Thyroid gland (tissue), 4 donors: ENCODE results near the gene GPR156.
"Not testable (repeated sequence)": the region's sequence is repeated elsewhere in the genome, so short reads cannot be mapped to it uniquely, and the experiment has no call there.

ENCODE experiments used
- POLR2A ChIP-seq, 2 donors: fragments of 450-650 bp; IDR thresholded peaks; one replicate each; pipeline ENCODE4 v1.6.1; 2017; ENCODE audit warnings: antibody characterized with exemption in 2 of 2, mild to moderate bottlenecking in 2 of 2, moderate library complexity in 1 of 2
- TF ChIP-seq, protein P1 (sequence below), 6 experiments: fragments of 200-600 bp in 3 of 6; fragments of 450-650 bp in 3 of 6; sonication (generic) in 3 of 6; IDR thresholded peaks; one replicate each; pipeline ENCODE4 v1.5.1; 2016 to 2019; ENCODE audit warnings: antibody characterized with exemption in 6 of 6, mild to moderate bottlenecking in 2 of 6, inconsistent platforms in 1 of 6, moderate library complexity in 1 of 6

DNA sequence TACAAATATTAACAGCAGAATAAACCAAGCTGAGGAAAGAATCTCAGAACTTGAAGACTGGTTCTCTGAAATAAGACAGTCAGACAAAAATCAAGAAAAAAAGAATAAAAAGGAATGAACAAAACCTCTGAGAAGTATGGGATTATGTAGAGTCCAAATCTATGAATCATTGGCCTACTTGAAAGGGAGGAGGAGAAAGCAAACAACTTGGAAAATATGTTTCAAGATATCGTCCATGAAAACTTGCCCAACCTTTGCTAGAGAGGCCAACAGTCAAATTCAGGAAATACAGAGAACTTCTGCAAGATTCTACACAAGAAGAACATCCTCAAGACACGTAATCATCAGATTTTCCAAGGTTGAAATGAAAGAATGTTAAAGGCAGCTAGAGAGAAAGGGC, 6.5 kb upstream of the GPR156 start:
- TF ChIP-seq POLR2A (IDR thresholded peaks at IDR 0.05): not testable (repeated sequence)
- TF ChIP-seq, protein P1, sequence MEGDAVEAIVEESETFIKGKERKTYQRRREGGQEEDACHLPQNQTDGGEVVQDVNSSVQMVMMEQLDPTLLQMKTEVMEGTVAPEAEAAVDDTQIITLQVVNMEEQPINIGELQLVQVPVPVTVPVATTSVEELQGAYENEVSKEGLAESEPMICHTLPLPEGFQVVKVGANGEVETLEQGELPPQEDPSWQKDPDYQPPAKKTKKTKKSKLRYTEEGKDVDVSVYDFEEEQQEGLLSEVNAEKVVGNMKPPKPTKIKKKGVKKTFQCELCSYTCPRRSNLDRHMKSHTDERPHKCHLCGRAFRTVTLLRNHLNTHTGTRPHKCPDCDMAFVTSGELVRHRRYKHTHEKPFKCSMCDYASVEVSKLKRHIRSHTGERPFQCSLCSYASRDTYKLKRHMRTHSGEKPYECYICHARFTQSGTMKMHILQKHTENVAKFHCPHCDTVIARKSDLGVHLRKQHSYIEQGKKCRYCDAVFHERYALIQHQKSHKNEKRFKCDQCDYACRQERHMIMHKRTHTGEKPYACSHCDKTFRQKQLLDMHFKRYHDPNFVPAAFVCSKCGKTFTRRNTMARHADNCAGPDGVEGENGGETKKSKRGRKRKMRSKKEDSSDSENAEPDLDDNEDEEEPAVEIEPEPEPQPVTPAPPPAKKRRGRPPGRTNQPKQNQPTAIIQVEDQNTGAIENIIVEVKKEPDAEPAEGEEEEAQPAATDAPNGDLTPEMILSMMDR (IDR thresholded peaks at IDR 0.05): not testable (repeated sequence)
